NCI-H82 treated with DMSO at 0.1 percent for 48 hours (cell line): ENCODE measurements around the gene ACTG2.

Experiments
- DNase-seq: peaks from one replicate; lab custom pipeline; 2025; ENCODE audit not compliant: unreplicated experiment; lab: John Stamatoyannopoulos, UW

The ACTG2 gene

GRCh38 chr2:73963385-73964120 is 70.7 kb downstream of the ACTG2 start:
- no peak for DNase-seq

GRCh38 chr2:73964223-73964622 is 71.4 kb downstream of the ACTG2 start:
- DNase-seq, result no peak

GRCh38 chr2:73965053-73965452 is 72.2 kb downstream of the ACTG2 start:
- DNase-seq, result no peak

- DNase-seq, result no peak
Observed at GRCh38 chr2:73968357-73968937, 75.6 kb downstream of the ACTG2 start.

- no peak for DNase-seq
Observed at GRCh38 chr2:73969356-73969755, 76.5 kb downstream of the ACTG2 start.
